ENCODE results near the gene RNU1-1.
"Not testable (repeated sequence)": the region's sequence is repeated elsewhere in the genome, so short reads cannot be mapped to it uniquely, and the experiment has no call there.

DNA sequence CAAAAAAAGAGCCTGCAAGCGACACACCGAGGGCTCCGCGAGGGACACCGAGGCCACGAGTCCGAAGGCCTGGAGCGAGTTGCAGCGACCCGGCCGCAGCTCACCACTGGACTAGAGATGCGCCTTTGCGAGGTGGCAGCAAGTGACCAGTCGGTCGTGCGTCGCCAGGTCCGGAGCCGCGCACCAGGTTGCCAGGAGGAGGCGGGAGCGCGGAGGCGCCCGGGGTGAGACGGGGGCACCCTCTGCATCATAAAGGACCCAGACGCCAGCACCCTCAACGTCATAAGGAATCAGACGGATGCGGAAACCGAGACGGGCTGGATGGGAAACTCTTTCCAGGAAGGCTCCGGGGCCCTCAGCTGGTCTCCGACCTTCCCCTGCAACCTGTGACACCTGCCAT lies 21.4 kb upstream of the RNU1-1 start:
- TF ChIP-seq, protein P1, sequence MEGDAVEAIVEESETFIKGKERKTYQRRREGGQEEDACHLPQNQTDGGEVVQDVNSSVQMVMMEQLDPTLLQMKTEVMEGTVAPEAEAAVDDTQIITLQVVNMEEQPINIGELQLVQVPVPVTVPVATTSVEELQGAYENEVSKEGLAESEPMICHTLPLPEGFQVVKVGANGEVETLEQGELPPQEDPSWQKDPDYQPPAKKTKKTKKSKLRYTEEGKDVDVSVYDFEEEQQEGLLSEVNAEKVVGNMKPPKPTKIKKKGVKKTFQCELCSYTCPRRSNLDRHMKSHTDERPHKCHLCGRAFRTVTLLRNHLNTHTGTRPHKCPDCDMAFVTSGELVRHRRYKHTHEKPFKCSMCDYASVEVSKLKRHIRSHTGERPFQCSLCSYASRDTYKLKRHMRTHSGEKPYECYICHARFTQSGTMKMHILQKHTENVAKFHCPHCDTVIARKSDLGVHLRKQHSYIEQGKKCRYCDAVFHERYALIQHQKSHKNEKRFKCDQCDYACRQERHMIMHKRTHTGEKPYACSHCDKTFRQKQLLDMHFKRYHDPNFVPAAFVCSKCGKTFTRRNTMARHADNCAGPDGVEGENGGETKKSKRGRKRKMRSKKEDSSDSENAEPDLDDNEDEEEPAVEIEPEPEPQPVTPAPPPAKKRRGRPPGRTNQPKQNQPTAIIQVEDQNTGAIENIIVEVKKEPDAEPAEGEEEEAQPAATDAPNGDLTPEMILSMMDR (IDR thresholded peaks at IDR 0.05) = not testable (repeated sequence)
- not testable (repeated sequence) for TF ChIP-seq POLR2A (IDR thresholded peaks at IDR 0.05)
